ENCODE results near the gene ABHD5.

GRCh38 chr3:43695443-43695842, 4.7 kb downstream of the ABHD5 start:
- TF ChIP-seq CTCF (IDR thresholded peaks at IDR 0.05) (no peak), POLR2A (IDR thresholded peaks at IDR 0.05) (no peak)
